Neuronal stem cell (in vitro differentiated cells): ENCODE results near the gene ZNF607. TPM values are rescaled to one million over a fixed set of nuclear protein-coding genes. Genes with fewer than 3 reads are reported as not detected.

Experiments
- DNase-seq: peaks from one replicate; pipeline ENCODE4 v3.0.0-alpha.2; 2013; ENCODE audit warnings: low spot score
- H2AFZ ChIP-seq: one replicate; pipeline ENCODE4 v1.6.1; 2013; ENCODE audit warnings: mild to moderate bottlenecking, low read length, inconsistent platforms
- H2AK5ac ChIP-seq: 2 replicates; pipeline ENCODE4 v1.6.1; 2013; ENCODE audit warnings: low read depth, mild to moderate bottlenecking, inconsistent platforms, low read length, moderate library complexity, mixed read lengths
- H2BK120ac ChIP-seq: 2 replicates; pipeline ENCODE4 v1.6.1; 2013; ENCODE audit warnings: low read depth, mild to moderate bottlenecking, inconsistent platforms, low read length, moderate library complexity, mixed read lengths
- H2BK12ac ChIP-seq: one replicate; pipeline ENCODE4 v1.6.1; 2013; ENCODE audit warnings: low read length, inconsistent platforms
- H2BK15ac ChIP-seq: 2 replicates; pipeline ENCODE4 v1.6.1; 2013; ENCODE audit warnings: mild to moderate bottlenecking, low read length, inconsistent platforms, mixed read lengths
- H2BK5ac ChIP-seq: one replicate; pipeline ENCODE4 v1.6.1; 2013; ENCODE audit warnings: inconsistent platforms, mild to moderate bottlenecking, low read length, moderate library complexity
- H3K14ac ChIP-seq: one replicate; pipeline ENCODE4 v1.6.1; 2013; ENCODE audit warnings: low read length, inconsistent platforms
- H3K18ac ChIP-seq: 2 replicates; pipeline ENCODE4 v1.6.1; 2013; ENCODE audit warnings: low read length, inconsistent platforms
- H3K23ac ChIP-seq: 2 replicates; pipeline ENCODE4 v1.6.1; 2013; ENCODE audit warnings: low read depth, mild to moderate bottlenecking, mixed read lengths, low read length, inconsistent platforms; ENCODE audit not compliant: poor library complexity
- H3K27ac ChIP-seq: replicated peaks from 3 replicates; pipeline ENCODE4 v1.5.1; 2013; ENCODE audit warnings: low read length, inconsistent platforms
- H3K27me3 ChIP-seq, 3 experiments: 2 replicates each; pipeline ENCODE4 v1.6.1; 2013; ENCODE audit warnings: low read length in 3 of 3, mild to moderate bottlenecking in 2 of 3, inconsistent platforms in 1 of 3, low read depth in 1 of 3, mixed read lengths in 1 of 3, moderate library complexity in 1 of 3; ENCODE audit not compliant: control insufficient read depth in 3 of 3, insufficient read depth in 3 of 3
- H3K36me3 ChIP-seq, 2 donors: replicated peaks in 1 of 2; 2 replicates each; pipeline ENCODE4 v1.6.1; 2013; ENCODE audit warnings: low read length in 2 of 2; ENCODE audit not compliant: control insufficient read depth in 2 of 2, insufficient read depth in 2 of 2
- H3K4ac ChIP-seq: 2 replicates; pipeline ENCODE4 v1.6.1; 2013; ENCODE audit warnings: inconsistent platforms, mild to moderate bottlenecking, low read length, moderate library complexity
- H3K4me1 ChIP-seq, 2 donors: 1 replicate in 1 of 2; 2 replicates in 1 of 2; pipeline ENCODE4 v1.6.1; 2013; ENCODE audit warnings: low read length in 2 of 2, low read depth in 1 of 2; ENCODE audit not compliant: control insufficient read depth in 2 of 2, insufficient read depth in 1 of 2
- H3K4me2 ChIP-seq: one replicate; pipeline ENCODE4 v1.6.1; 2013; ENCODE audit warnings: mild to moderate bottlenecking, low read length, inconsistent platforms; ENCODE audit not compliant: insufficient read depth, poor library complexity, severe bottlenecking
- H3K4me3 ChIP-seq, 2 donors: 2 replicates each; pipeline ENCODE4 v1.5.1; 2013; ENCODE audit warnings: low read length in 2 of 2, mild to moderate bottlenecking in 2 of 2, inconsistent platforms in 1 of 2, moderate library complexity in 1 of 2
- H3K79me1 ChIP-seq: one replicate; pipeline ENCODE4 v1.6.1; 2013; ENCODE audit warnings: low read depth, mild to moderate bottlenecking, inconsistent platforms, low read length, moderate library complexity
- H3K9ac ChIP-seq: one replicate; pipeline ENCODE4 v1.6.1; 2013; ENCODE audit warnings: mild to moderate bottlenecking, low read depth, low read length, inconsistent platforms; ENCODE audit not compliant: poor library complexity
- H3K9me3 ChIP-seq, 2 donors: replicated peaks in 1 of 2; 2 replicates each; pipeline versions ENCODE3 to v1.6.1; 2013; ENCODE audit warnings: low read length in 2 of 2, mild to moderate bottlenecking in 2 of 2, inconsistent platforms in 1 of 2, low read depth in 1 of 2, mixed read lengths in 1 of 2, moderate library complexity in 1 of 2; ENCODE audit not compliant: control insufficient read depth in 2 of 2, insufficient read depth in 1 of 2
- H4K8ac ChIP-seq: one replicate; pipeline ENCODE4 v1.6.1; 2013; ENCODE audit warnings: low read depth, mild to moderate bottlenecking, inconsistent platforms, low read length, moderate library complexity
- H4K91ac ChIP-seq: one replicate; pipeline ENCODE4 v1.6.1; 2013; ENCODE audit warnings: low read length, low read depth, mild to moderate bottlenecking, inconsistent platforms; ENCODE audit not compliant: poor library complexity
- WGBS, 2 donors: extraction: QIAGEN DNeasy Blood & Tissue Kit; methylation state at CpG; one replicate each; pipeline ENCODE4 v1.1.7; 2013; ENCODE audit warnings: missing lambda C conversion rate in 2 of 2, mixed read lengths in 1 of 2; ENCODE audit not compliant: insufficient read length in 2 of 2, insufficient replicate concordance in 1 of 2; ENCODE audit errors: extremely low coverage in 2 of 2; 5-methylcytosine and 5-hydroxymethylcytosine counted together
- small RNA-seq: library from polyadenylated mRNA; stranded (forward); fragments of <200 nt; extraction: miRNeasy Mini kit (QIAGEN cat#:217004); gene quantifications from one replicate; pipeline ENCODE3, GENCODE V24; 2013; ENCODE audit not compliant: insufficient read depth

Gene ZNF607

DNA sequence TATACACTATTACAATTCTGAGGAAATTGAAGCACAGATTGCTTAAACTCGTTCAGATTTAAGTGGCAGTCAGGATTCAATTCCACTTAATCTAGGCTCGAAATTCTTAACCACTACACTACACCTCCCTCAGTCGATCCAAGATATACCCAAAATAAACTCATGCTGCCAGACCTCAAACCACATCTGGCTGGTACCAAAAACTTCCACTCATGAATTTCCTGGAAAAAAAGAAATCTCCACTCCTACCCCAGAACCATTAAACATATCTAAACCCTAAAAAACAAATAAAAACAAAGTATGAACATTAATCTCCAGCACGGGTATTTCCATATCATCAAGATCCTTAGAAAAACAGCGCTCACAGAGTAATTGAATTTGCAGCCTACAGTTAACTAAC lies 65.4 kb downstream of the ZNF607 start:
- no CpG with 5 or more reads among the region's 5 CpGs for WGBS, 2 donors

More for the DNA sequence above, 65.4 kb downstream of the ZNF607 start:
- peak overlapping the region; percentile 97 for H2AFZ ChIP-seq
- H3K36me3 ChIP-seq, result peaks cover 2 to 33% of the 10 kb centered on the region in 2 donors
- H2BK15ac ChIP-seq, result no peak overlapping the region
- H3K18ac ChIP-seq, result no peak overlapping the region
- H4K91ac ChIP-seq, result no peak overlapping the region
- no peak overlapping the region for H3K23ac ChIP-seq
- no peak overlapping the region for H2BK12ac ChIP-seq
- H3K27me3 ChIP-seq, result no peaks in the 10 kb centered on the region
- H3K14ac ChIP-seq, result no peak overlapping the region
- no peak overlapping the region for H4K8ac ChIP-seq
- no peak overlapping the region for H3K4ac ChIP-seq
- peaks cover 2 to 55% of the 10 kb centered on the region in 2 donors for H3K9me3 ChIP-seq
- no peak overlapping the region for H3K9ac ChIP-seq
- H3K4me2 ChIP-seq, result peak overlapping the region; percentile 67
- H2AK5ac ChIP-seq, result no peak overlapping the region
- H3K4me3 ChIP-seq, result peak overlapping the region; percentile 84 to 85
- no peak overlapping the region for H2BK120ac ChIP-seq
- no peak for DNase-seq
- H2BK5ac ChIP-seq, result no peak overlapping the region
- peak overlapping the region; percentile 96 for H3K27ac ChIP-seq
- no peaks in the 10 kb centered on the region for H3K79me1 ChIP-seq
- peaks cover 0 to 3% of the 10 kb centered on the region in 2 donors for H3K4me1 ChIP-seq

Small RNA genes lying within 50 kb of the gene (small RNA-seq; reads per million reads assigned to genes)
- not detected for gene SELENOKP1
